ENCODE measurements around the gene NPAS3. TPM values are rescaled to one million over a fixed set of nuclear protein-coding genes. Genes with fewer than 3 reads are reported as not detected.

The NPAS3 gene
- total and polyA plus RNA-seq, 2 of the 8 experiments (the other 6 are each of a cell fraction or from before 2014, with no cell fraction given): 0.11 to 0.60 TPM

GRCh38 chr14:33120341-33120740 lies 181.7 kb downstream of the NPAS3 start (continued):
- TF ChIP-seq, protein P1, sequence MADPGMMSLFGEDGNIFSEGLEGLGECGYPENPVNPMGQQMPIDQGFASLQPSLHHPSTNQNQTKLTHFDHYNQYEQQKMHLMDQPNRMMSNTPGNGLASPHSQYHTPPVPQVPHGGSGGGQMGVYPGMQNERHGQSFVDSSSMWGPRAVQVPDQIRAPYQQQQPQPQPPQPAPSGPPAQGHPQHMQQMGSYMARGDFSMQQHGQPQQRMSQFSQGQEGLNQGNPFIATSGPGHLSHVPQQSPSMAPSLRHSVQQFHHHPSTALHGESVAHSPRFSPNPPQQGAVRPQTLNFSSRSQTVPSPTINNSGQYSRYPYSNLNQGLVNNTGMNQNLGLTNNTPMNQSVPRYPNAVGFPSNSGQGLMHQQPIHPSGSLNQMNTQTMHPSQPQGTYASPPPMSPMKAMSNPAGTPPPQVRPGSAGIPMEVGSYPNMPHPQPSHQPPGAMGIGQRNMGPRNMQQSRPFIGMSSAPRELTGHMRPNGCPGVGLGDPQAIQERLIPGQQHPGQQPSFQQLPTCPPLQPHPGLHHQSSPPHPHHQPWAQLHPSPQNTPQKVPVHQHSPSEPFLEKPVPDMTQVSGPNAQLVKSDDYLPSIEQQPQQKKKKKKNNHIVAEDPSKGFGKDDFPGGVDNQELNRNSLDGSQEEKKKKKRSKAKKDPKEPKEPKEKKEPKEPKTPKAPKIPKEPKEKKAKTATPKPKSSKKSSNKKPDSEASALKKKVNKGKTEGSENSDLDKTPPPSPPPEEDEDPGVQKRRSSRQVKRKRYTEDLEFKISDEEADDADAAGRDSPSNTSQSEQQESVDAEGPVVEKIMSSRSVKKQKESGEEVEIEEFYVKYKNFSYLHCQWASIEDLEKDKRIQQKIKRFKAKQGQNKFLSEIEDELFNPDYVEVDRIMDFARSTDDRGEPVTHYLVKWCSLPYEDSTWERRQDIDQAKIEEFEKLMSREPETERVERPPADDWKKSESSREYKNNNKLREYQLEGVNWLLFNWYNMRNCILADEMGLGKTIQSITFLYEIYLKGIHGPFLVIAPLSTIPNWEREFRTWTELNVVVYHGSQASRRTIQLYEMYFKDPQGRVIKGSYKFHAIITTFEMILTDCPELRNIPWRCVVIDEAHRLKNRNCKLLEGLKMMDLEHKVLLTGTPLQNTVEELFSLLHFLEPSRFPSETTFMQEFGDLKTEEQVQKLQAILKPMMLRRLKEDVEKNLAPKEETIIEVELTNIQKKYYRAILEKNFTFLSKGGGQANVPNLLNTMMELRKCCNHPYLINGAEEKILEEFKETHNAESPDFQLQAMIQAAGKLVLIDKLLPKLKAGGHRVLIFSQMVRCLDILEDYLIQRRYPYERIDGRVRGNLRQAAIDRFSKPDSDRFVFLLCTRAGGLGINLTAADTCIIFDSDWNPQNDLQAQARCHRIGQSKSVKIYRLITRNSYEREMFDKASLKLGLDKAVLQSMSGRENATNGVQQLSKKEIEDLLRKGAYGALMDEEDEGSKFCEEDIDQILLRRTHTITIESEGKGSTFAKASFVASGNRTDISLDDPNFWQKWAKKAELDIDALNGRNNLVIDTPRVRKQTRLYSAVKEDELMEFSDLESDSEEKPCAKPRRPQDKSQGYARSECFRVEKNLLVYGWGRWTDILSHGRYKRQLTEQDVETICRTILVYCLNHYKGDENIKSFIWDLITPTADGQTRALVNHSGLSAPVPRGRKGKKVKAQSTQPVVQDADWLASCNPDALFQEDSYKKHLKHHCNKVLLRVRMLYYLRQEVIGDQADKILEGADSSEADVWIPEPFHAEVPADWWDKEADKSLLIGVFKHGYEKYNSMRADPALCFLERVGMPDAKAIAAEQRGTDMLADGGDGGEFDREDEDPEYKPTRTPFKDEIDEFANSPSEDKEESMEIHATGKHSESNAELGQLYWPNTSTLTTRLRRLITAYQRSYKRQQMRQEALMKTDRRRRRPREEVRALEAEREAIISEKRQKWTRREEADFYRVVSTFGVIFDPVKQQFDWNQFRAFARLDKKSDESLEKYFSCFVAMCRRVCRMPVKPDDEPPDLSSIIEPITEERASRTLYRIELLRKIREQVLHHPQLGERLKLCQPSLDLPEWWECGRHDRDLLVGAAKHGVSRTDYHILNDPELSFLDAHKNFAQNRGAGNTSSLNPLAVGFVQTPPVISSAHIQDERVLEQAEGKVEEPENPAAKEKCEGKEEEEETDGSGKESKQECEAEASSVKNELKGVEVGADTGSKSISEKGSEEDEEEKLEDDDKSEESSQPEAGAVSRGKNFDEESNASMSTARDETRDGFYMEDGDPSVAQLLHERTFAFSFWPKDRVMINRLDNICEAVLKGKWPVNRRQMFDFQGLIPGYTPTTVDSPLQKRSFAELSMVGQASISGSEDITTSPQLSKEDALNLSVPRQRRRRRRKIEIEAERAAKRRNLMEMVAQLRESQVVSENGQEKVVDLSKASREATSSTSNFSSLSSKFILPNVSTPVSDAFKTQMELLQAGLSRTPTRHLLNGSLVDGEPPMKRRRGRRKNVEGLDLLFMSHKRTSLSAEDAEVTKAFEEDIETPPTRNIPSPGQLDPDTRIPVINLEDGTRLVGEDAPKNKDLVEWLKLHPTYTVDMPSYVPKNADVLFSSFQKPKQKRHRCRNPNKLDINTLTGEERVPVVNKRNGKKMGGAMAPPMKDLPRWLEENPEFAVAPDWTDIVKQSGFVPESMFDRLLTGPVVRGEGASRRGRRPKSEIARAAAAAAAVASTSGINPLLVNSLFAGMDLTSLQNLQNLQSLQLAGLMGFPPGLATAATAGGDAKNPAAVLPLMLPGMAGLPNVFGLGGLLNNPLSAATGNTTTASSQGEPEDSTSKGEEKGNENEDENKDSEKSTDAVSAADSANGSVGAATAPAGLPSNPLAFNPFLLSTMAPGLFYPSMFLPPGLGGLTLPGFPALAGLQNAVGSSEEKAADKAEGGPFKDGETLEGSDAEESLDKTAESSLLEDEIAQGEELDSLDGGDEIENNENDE (IDR thresholded peaks at IDR 0.05; ENCODE audit: insufficient replicate concordance, low read length): no peak
- TF ChIP-seq ZNF274 (IDR thresholded peaks at IDR 0.05; ENCODE audit: borderline replicate concordance, extremely low read depth, low read length) (no peak), SIN3A (conservative IDR thresholded peaks at IDR 0.05 in 1 of 2, IDR thresholded peaks at IDR 0.05 in 1 of 2; ENCODE audit: low read depth in 1 of 2, low read length in 2 of 2) (no peak), KDM4A (IDR thresholded peaks at IDR 0.05; ENCODE audit: low read depth, low read length, severe bottlenecking) (no peak), CTCF (IDR thresholded peaks at IDR 0.05; ENCODE audit: control extremely low read depth in 1 of 3, insufficient read depth in 1 of 3, low read depth in 1 of 3, low read length in 3 of 3) (no peak), CHD2 (IDR thresholded peaks at IDR 0.05; ENCODE audit: low read length) (no peak), KDM5A (IDR thresholded peaks at IDR 0.05; ENCODE audit: low read length) (no peak), CHD1 (IDR thresholded peaks at IDR 0.05; ENCODE audit: low read depth, low read length) (no peak)
- TF ChIP-seq, protein P2, sequence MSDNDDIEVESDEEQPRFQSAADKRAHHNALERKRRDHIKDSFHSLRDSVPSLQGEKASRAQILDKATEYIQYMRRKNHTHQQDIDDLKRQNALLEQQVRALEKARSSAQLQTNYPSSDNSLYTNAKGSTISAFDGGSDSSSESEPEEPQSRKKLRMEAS (IDR thresholded peaks at IDR 0.05): no peak

All from H1 (cell line).